ENCODE data around the gene SLCO1B1.
"Not testable (repeated sequence)": the region's sequence is repeated elsewhere in the genome, so short reads cannot be mapped to it uniquely, and the experiment has no call there.

Gene SLCO1B1, protein sequence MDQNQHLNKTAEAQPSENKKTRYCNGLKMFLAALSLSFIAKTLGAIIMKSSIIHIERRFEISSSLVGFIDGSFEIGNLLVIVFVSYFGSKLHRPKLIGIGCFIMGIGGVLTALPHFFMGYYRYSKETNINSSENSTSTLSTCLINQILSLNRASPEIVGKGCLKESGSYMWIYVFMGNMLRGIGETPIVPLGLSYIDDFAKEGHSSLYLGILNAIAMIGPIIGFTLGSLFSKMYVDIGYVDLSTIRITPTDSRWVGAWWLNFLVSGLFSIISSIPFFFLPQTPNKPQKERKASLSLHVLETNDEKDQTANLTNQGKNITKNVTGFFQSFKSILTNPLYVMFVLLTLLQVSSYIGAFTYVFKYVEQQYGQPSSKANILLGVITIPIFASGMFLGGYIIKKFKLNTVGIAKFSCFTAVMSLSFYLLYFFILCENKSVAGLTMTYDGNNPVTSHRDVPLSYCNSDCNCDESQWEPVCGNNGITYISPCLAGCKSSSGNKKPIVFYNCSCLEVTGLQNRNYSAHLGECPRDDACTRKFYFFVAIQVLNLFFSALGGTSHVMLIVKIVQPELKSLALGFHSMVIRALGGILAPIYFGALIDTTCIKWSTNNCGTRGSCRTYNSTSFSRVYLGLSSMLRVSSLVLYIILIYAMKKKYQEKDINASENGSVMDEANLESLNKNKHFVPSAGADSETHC
- total RNA-seq = 0 reads per million in 2 experiments

DNA sequence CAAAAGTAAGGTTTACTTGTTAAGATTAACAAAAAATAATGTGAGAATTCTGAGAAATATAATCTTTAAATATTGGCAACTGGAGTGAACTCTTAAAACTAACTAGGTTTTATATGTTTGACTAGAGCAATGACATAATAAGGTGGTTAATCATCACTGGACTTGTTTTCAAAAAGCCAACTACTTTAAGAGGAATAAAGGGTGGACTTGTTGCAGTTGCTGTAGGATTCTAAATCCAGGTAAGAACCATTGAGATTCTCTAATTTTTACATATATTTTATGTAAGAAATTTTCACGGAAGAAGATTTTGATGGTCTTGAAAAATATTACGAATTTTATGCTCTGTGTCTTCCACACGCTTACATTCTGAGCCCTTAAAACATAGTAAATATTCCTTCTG, at the start of gene SLCO1B1:
TSS of gene SLCO1B1 (plus strand) at position 197 of the 400 bp plus-strand sequence. CDS start 10,381 bp downstream, outside the sequence.
- DNase-seq (ENCODE audit: low read depth) = no peak

DNA sequence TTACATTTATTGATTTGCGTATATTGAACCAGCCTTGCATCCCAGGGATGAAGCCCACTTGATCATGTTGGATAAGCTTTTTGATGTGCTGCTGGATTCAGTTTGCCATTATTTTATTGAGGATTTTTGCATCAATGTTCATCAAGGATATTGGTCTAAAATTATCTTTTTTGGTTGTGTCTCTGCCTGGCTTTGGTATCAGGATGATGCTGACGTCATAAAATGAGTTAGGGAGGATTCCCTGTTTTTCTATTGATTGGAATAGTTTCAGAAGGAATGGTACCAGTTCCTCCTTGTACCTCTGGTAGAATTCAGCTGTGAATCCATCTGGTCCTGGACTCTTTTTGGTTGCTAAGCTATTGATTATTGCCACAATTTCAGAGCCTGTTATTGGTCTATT, 46.2 kb upstream of the SLCO1B1 start:
- not testable (repeated sequence) for DNase-seq (ENCODE audit: low read depth)

DNA sequence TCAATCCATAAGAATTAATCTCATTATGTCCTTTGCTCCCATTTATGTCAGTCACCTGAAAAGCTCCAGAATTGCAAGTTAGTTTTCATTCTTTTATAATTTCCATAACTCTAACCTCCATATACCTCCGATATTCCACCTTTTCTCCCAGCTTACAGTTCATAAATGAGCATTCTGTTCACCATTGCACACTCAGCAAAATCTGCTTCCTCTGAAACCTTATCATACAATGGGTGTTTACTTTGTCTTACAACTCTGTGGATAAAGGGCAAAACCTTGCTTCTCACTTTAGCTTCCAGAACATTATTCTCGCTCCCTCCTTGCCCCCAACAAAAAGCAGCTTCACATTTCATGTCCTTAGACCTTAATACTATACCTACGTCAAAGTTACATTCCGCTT, 19.3 kb upstream of the SLCO1B1 start:
- no peak for DNase-seq (ENCODE audit: low read depth)

DNA sequence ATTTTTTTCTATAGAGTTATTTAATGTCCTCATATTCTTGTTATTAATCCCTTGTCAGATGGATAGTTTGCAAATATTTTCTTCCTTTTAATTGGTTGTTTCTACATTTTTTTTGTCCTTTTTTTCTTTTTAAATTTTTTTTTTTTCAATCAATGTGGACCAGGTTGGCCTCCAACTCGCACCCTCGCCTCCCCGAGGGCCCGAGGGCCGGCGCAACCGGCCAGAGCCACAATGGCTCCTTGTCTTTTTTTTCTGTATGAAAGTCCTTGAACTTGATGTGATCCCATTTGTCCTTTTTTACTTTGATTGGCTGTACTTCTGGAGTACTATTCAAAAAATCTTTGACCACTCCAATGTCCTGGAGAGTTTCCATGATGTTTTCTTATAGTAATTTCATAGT, 17.7 kb upstream of the SLCO1B1 start:
- DNase-seq (ENCODE audit: low read depth) = no peak

DNA sequence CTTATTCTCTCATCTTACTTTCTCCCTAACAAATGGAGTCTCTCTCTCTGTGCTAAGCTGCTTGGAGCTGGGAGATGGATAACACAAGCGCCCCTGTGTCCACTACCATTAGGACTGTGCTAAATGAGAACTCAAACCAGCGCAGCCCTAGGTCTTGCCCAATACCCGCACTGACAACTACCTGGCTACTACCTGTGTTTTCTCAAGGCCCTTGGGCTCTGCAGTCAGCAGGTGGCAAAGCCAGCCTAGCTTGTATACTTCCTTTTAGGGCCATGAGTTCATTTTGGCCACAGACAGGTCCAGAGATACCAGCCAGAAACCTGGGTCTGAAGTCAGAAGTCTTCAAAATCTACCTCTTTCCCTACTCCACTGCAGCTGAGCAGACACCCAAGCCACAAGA, 13.0 kb upstream of the SLCO1B1 start:
- no peak for DNase-seq (ENCODE audit: low read depth)

DNA sequence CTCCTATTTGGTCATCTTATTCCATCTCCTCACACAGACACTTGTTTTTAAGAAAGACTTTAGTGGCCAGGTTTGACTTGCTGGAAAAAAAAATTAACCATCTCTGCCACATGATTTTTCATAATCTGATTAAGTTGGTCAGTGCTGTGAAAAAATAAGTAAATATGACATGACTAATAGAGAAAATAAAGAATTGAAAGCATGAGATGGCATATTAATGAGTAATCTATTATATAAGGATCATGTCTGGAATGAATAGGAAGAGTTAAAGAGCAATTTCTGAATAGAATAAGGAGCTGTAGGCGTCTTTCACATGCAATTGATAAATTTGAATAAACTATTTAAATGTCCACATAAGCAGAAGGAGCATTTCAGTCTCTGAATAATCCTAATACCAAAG, 12.2 kb upstream of the SLCO1B1 start:
- DNase-seq (ENCODE audit: low read depth) = no peak

DNA sequence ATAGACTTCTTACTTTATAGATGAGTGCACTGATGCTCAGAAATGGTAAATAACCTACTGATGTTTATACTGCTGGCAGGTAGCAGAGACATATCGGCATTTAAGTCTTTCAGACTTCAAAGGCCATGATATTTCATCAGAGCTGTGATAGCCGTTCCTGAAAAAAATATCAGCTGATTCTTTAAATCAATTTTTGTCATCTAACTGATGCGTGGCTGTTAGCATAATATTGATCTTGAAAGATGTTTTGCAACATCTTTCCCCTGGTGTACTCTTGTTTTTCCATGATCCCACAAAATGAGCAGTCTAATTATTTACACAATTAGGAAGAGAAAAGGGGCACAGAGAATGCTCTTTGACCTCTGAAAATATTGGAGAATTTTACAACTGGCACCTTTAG, 1.6 kb upstream of the SLCO1B1 start:
- DNase-seq (ENCODE audit: low read depth) = no peak

DNA sequence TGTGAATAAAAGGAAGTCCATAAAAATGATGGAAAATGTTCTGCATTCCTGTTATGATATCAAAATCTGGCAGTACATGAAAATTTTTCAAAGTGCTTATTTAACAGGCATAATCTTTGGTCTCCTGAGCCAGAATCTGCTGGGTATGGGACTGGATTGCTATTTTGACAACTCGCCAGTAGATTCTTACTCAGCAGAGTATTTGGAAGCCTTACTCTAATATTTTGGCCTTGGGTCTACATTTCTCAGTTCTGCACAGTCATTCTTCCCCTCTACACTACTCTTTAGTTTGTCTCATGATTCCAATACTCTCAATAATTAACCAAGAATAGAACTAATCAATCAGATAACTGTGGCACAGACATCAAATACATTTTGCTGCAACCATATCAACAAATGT, 1.1 kb upstream of the SLCO1B1 start:
- DNase-seq (ENCODE audit: low read depth) = no peak

DNA sequence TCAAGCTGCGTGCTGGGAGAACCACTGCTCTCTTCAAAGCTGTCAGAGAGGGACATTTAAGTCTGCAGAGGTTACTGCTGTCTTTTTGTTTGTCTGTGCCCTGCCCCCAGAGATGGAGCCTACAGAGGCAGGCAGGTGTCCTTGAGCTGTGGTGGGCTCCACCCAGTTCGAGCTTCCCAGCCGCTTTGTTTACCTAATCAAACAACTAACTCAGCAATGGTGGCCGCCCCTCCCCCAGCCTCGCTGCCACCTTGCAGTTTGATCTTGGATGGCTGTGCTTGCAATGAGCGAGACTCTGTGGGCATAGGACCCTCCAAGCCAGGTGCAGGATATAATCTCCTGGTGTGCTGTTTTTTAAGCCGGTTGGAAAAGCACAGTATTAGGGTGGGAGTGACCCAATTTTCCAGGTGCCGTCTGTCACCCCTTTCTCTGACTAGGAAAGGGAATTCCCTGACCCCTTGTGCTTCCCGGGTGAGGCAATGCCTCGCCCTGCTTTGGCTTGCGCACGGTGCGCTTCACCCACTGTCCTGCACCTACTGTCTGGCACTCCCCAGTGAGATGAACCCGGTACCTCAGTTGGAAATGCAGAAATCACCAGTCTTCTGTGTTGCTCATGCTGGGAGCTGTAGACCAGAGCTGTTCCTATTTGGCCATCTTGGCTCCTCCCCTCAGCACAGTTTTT, 6.5 kb downstream of the SLCO1B1 start:
- DNase-seq (ENCODE audit: low read depth) = not testable (repeated sequence)

DNA sequence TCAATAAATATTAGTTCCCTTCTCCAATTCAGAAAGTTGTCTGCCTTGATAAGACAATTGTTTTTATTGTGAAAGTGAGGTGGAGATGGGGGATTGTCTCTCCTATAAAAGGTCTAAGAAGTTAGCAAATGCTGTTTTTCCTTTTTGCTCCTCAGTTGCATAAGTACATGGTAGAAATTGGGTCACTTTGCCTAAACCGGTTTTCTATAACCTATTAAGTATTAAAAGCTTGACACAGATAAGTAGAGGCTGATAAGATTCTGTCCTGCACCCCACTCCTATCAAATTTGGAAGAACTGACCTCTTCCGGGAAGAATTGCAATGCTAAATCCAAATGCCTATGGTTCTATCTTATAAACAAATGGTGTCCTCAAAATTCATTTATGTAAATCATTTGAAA, 7.0 kb downstream of the SLCO1B1 start:
- DNase-seq (ENCODE audit: low read depth) = no peak

DNA sequence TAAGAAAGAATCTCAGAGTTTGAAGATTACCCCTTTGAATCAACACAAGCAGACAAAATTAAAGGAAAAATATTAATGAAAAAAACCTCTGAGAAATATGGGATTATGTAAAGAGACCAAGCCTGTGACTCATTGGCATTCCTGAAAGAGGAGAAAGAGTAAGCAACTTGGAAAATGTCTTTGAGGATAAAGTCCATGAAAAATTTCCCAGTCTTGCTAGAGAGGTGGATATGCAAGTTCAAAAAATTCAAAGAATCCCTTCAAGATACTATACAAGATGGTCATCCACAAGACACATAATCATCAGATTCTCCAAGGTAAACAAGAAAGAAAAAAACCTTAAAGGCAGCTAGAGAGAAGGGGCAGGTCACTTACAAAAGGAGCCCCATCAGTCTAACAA, 13.3 kb downstream of the SLCO1B1 start:
- no peak for DNase-seq (ENCODE audit: low read depth)

DNA sequence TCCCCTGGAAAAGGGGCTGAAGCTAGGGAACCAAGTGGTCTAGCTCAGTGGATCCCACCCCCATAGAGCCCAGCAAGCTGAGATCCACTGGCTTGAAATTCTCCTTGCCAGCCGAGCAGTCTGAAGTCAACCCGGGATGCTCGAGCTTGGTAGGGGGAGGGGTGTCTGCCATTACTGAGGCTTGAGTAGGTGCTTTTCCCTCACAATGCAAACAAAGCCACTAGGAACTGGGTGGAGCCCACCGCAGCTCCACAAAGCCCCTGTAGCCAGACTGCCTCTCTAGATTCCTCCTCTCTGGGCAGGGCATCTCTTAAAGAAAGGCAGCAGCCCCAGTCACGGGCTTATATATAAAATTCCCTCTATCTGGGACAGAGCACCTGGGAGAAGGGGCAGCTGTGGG, 18.9 kb downstream of the SLCO1B1 start:
- not testable (repeated sequence) for DNase-seq (ENCODE audit: low read depth)

DNA sequence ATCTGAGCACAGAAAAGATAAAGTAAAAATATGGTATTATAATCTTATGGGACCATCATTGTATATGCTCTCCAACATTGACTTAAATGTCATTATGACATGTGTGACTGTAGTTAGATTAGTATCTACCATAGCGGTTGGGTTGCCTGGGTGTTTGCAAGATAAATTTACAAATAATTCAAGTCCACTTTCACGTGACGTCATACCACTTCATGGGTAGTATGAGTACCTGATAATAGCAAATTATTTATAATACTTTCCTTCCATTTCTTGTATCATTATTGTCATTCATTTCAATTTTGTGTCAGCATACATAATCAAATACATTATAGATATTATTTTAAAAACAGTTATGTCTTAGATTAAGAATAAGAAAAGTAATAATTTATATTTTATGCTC, 20.2 kb downstream of the SLCO1B1 start:
- DNase-seq (ENCODE audit: low read depth) = no peak

DNA sequence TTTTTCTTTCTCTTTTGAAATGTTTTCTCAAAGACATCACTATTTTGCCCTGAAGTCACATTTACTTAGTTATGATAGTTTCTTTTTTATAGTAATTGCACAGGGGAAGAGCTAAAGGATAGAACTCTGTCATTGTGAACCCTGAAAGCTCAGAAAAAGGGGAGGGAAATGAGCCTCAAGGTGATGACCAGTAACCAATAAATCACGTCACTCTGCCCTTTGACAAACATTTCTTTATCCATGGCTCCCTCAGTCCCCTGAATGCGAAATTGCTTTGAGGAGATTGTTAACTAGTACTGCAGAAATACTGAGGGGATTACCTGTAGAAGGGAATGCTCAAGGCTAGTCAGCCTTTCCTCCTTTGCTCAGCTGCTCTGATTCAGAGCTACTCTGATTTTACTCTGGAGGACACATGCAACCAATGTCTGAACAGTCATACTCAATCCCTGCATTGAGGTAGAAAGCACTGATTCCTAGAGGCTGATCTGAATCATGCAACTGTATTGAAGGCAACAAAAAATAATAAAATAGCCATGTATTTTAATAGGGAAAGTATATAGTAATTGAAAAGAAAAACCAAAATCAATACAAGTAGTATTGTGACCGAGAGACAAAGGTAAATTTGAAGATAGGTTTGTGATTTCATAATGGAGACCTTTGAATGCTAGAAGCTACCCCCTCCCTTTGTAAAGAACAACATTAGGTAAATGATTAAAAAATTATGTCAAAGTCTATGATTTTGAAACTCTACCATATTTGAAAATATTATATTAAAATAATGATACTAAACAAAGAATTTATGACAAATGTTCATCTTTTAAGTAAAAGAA, 24.7 kb downstream of the SLCO1B1 start:
- no peak for DNase-seq (ENCODE audit: low read depth)

DNA sequence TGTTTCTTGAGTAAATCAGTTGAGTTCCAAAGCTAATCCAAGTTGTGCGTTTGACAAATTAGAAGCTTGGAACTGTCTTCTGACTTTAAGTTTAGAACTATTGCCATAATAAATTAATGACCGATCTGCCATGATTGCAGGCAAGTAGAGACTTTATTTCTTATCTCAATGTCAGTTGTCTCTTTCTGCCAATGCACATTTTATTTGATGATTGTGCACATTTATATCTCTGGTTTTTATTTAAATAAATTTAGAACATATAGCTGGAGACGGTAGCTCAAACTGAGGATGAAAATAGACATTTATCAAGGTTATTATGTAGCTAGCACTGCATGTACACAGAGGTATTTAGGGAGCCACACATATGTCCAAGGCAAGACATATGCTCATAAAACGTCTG, 34.1 kb downstream of the SLCO1B1 start:
- no peak for DNase-seq (ENCODE audit: low read depth)

DNA sequence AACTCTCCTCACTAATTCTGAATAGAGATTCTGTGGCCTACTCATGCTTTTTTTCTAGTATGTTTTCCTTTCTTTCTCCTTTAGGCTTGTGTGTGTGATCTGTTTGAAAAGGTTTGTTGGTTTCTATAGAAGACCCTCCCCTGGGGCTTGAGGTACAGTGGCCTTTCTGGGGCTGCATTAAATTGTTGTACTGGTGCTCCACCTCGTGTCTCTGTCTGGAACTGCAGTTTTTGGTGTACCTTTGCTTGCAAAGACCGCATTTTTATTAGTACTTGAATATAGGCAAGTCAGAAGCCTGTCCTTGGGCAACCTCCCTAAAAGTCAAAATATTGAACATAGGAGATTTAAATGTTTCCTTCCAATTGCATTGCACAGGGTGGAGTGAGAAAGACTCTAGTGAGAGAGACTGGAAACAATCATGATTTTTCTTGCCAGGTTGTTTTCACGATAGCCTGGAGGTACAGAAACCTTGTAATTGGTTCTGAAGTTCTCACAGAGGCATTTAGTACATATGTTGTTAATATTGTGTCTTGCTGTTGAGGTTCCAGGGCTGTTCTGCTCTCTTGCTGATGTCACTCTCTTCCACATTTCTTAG, 39.0 kb downstream of the SLCO1B1 start:
- no peak for DNase-seq (ENCODE audit: low read depth)

DNA sequence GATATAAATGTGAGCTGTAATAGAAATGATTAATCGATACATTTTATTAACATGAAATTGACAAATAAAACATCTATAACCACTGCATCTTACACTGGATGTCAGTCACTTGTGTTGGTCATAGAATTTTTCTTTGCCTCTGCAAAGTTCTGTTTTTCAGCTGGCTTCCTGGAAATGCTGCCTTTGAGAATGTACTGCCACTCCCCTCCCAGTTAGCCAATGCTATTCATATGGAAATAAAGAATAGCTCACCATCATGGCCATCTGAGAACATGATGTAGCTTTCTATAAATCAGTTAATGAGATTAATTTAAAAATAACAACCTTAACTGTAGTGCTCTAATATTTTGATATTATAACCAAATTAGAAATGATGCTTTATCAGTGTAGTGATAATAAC, 41.1 kb downstream of the SLCO1B1 start:
- no peak for DNase-seq (ENCODE audit: low read depth)

DNA sequence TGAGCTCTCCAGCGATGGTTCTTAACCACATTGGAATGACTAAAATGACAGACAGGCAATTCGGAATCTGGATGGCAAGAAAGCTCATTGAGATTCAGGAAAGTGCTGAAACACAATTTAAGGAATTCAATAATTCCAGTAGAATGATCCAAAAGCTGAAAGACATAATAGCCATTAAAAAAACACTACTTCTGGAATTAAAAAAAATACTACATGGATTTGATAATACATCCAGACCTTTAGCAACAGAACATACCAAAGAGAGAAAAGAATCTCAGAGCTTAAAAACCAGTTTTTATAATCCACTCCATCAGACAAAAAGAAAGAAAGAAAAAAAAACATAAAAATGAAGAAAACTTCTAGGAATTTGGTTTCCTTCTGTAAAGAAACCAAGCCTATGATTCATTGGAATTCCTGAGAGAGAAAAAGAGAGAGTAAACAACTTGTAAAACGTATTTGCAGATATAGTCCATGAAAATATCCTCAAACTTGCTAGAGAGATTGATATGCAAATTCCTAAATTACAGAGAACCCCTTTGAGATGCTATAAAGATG, 52.8 kb downstream of the SLCO1B1 start:
- no peak for DNase-seq (ENCODE audit: low read depth)

DNA sequence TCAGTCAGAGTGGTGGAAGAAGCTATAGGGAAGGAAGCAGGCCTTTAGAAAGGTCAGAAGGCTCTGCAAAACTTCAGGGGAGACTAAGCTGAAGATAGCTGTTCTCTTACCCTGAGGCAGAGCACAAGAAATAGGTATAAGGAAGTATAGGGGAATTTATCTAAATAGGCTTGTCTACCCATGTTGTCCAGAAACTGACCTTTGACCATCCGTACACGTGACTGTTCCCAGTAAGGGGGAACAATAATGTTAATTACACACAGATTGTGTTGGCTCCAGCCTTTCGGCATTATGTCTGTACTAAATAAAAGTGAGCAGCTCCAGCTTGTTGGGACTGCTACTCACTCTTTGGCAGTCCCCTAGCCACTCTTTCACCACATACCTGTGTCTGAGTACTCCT, 59.0 kb downstream of the SLCO1B1 start:
- DNase-seq (ENCODE audit: low read depth) = no peak

DNA sequence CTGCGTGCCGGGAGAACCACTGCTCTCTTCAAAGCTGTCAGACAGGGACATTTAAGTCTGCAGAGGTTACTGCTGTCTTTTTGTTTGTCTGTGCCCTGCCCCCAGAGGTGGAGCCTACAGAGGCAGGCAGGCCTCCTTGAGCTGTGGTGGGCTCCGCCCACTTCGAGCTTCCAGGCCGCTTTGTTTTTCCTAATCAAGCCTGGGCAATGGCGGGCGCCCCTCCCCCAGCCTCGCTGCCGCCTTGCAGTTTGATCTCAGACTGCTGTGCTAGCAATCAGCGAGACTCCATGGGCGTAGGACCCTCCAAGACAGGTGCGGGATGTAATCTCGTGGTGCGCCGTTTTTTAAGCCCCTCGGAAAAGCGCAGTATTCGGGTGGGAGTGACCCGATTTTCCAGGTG, 83.4 kb downstream of the SLCO1B1 start:
- DNase-seq (ENCODE audit: low read depth) = not testable (repeated sequence)

DNA sequence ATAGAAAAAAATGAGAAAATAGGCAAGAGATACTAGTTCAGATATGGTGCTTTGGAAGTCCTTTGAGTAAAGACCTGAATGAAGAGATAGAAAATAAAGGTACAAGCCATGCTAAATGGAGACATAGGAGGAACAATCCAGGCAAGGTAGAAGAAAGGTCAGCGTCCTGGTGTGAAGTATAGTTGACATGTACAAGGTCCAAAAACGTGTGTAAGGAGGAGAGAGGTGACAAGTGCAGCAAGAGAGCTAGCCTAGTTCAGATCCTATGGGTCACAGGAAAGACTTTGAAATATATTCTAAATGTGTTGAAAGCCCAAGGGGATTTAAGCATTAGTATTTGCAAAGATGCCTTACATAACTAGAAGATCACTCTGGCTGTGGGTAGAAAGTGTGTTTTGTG, 88.2 kb downstream of the SLCO1B1 start:
- no peak for DNase-seq (ENCODE audit: low read depth)
